ENCODE results near the gene STK32B. TPM values are rescaled to one million over a fixed set of nuclear protein-coding genes. Genes with fewer than 3 reads are reported as not detected.
"Not testable (repeated sequence)": the region's sequence is repeated elsewhere in the genome, so short reads cannot be mapped to it uniquely, and the experiment has no call there.

The STK32B gene
- total RNA-seq, 1 donor from 2014 or later: 3.5 TPM

DNA sequence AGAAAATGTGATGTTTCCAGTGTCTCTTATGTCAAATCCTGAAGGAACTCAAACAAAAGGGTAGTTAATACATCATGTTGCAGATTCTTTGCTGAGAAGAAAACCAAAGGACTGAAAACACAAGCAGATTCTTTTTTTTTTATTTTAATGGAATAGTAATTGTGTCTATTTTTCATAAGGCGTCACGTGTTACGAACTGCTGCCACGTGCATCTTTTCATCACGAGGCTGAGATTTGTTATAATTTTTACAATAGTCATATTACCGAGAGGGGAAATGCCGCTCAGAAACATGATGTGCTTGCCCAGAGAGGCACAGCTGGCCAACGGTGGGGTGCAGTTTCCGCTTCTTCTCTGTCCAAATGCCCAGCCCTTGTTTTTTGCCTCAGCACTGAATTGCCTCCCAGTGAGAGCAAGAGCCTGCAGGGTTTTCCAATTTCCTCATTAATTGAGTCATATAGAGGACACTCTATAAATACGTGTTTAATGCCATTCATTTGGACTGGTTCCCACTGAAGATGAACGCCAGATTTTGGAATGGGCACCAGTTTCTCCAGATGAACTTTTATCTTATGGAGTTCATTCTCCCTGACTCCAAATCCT, 225.3 kb downstream of the STK32B start:
- peaks cover 6% of the 10 kb centered on the region for H3K9me3 Mint-ChIP-seq

DNA sequence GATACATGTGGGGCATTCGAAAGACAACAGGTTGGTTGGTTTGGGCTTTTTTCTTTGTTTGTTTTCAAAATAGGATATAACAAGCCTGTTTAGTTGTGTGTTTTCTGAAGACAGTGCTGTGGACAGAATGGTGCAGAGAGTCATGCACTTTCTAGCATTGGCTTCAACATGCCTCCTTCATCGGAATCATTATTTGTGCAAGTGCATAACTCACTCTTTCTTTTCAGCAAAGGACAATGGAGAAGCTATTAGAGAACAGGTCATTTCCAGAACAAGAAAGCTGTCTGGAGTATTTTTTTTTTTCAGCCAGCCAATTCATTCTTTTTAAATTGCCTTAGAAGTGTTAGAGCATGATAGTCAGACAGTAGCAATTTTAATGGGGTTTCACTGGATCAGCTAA, 225.8 kb downstream of the STK32B start:
- Mint-ChIP-seq H3K27ac (ENCODE audit: unreplicated experiment) (no peak overlapping the region), H3K4me1 (peaks cover 21% of the 10 kb centered on the region), H3K27me3 (ENCODE audit: low read depth) (no peaks in the 10 kb centered on the region), H3K4me3 (no peak overlapping the region), H3K9me3 (peaks cover 6% of the 10 kb centered on the region), H3K36me3 (ENCODE audit: low read depth) (no peaks in the 10 kb centered on the region)
- no peak for DNase-seq (ENCODE audit: low read depth, low spot score)
- TF ChIP-seq, protein P1, sequence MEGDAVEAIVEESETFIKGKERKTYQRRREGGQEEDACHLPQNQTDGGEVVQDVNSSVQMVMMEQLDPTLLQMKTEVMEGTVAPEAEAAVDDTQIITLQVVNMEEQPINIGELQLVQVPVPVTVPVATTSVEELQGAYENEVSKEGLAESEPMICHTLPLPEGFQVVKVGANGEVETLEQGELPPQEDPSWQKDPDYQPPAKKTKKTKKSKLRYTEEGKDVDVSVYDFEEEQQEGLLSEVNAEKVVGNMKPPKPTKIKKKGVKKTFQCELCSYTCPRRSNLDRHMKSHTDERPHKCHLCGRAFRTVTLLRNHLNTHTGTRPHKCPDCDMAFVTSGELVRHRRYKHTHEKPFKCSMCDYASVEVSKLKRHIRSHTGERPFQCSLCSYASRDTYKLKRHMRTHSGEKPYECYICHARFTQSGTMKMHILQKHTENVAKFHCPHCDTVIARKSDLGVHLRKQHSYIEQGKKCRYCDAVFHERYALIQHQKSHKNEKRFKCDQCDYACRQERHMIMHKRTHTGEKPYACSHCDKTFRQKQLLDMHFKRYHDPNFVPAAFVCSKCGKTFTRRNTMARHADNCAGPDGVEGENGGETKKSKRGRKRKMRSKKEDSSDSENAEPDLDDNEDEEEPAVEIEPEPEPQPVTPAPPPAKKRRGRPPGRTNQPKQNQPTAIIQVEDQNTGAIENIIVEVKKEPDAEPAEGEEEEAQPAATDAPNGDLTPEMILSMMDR (conservative IDR thresholded peaks at IDR 0.05): no peak

More for the DNA sequence above, 225.3 kb downstream of the STK32B start:
- no peak overlapping the region for H3K27ac Mint-ChIP-seq (ENCODE audit: unreplicated experiment)
- no peaks in the 10 kb centered on the region for H3K27me3 Mint-ChIP-seq (ENCODE audit: low read depth)
- H3K36me3 Mint-ChIP-seq (ENCODE audit: low read depth): no peaks in the 10 kb centered on the region
- TF ChIP-seq, protein P1 (conservative IDR thresholded peaks at IDR 0.05): no peak
- no peak for DNase-seq (ENCODE audit: low read depth, low spot score)
- no peak overlapping the region for H3K4me3 Mint-ChIP-seq
- H3K4me1 Mint-ChIP-seq: peaks cover 21% of the 10 kb centered on the region

DNA sequence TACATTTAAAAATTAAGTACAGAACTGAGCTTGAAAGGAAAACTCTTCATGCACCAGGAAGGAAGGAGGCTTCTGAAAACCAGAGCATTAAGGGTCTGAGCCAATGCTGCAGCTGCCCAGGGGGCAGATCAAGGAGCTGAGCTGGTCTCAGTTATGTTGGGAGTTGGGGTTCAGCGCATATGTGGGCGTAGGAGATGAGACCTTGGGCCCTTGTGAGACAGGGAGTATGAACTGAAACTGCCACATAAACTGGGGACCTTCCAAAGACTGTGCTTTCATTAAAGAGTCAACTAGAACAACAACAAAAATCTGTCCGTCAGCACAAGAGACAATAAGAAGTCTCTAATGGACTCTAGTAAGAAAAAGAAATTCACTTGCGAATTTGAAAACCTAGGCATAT, 226.9 kb downstream of the STK32B start:
- no peaks in the 10 kb centered on the region for H3K36me3 Mint-ChIP-seq (ENCODE audit: low read depth)
- no peak for DNase-seq (ENCODE audit: low read depth, low spot score)
- TF ChIP-seq, protein P1 (conservative IDR thresholded peaks at IDR 0.05): no peak
- H3K4me1 Mint-ChIP-seq: peaks cover 21% of the 10 kb centered on the region
- peaks cover 6% of the 10 kb centered on the region for H3K9me3 Mint-ChIP-seq
- H3K27ac Mint-ChIP-seq (ENCODE audit: unreplicated experiment): peak overlapping the region; percentile 77
- no peak overlapping the region for H3K4me3 Mint-ChIP-seq
- no peaks in the 10 kb centered on the region for H3K27me3 Mint-ChIP-seq (ENCODE audit: low read depth)

DNA sequence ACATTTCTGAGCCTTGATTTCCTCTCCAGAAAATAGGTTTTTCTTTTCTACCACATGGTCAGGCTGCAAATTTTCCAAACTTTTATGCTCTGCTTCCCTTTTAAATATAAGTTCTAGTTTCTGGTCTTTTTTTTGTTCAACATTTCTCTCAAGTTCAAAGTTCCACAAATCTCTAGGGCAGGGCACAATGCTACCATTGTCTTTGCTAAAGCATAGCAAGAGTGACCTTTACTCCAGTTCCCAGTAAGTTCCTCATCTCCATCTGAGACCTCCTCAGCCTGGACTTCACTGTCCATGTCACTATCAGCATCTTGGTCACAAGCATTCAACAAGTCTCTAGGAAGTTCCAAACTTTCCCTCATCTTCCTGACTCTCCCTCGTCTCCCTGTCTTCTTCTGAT, 228.8 kb downstream of the STK32B start:
- H3K36me3 Mint-ChIP-seq (ENCODE audit: low read depth); DNase-seq (ENCODE audit: low read depth, low spot score); H3K4me3 Mint-ChIP-seq; H3K9me3 Mint-ChIP-seq; H3K27ac Mint-ChIP-seq (ENCODE audit: unreplicated experiment); H3K27me3 Mint-ChIP-seq (ENCODE audit: low read depth): not testable (repeated sequence)
- peaks cover 21% of the 10 kb centered on the region for H3K4me1 Mint-ChIP-seq

DNA sequence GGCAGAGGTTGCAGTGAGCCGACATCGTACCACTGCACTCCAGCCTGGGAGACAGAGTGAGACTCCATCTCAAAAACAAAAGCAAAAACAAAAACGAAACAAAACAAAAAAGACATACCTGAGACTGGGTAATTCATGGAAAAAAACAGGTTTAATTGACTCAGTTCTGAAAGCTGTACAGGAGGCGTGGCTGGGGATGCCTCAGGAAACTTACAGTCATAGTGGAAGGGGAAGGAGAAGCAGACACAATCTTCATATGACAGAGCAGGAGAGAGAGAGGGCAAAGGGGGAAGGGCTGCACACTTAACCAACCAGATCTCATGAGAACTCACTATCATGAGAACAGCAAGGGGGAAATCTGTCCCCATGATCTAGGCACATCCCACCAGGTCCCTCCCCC, 229.5 kb downstream of the STK32B start:
- H3K27me3 Mint-ChIP-seq (ENCODE audit: low read depth): no peaks in the 10 kb centered on the region
- TF ChIP-seq, protein P1 (conservative IDR thresholded peaks at IDR 0.05): no peak
- DNase-seq (ENCODE audit: low read depth, low spot score): no peak
- no peaks in the 10 kb centered on the region for H3K9me3 Mint-ChIP-seq
- no peak overlapping the region for H3K27ac Mint-ChIP-seq (ENCODE audit: unreplicated experiment)
- no peak overlapping the region for H3K4me3 Mint-ChIP-seq
- H3K36me3 Mint-ChIP-seq (ENCODE audit: low read depth): no peaks in the 10 kb centered on the region
- H3K4me1 Mint-ChIP-seq: peaks cover 21% of the 10 kb centered on the region

DNA sequence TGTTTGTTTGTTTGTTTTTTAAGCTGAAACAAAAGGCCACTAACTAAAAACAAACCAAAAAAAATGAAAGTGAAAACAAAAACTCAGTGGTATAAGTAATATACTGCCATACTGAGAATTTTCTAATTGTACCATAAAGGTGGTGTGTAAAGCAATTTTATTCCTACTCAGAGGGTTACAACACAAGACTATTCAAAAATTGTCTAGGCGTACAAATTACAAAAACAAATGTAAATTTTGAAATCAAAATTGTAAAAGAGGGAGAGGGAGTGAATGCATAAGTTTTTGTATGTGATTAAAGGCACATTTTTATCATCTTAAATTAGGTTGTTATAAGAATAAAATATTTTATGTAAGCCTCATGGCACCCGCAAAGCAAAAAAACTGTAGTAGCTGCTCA, 232.6 kb downstream of the STK32B start:
- no peak overlapping the region for H3K4me3 Mint-ChIP-seq
- H3K36me3 Mint-ChIP-seq (ENCODE audit: low read depth): no peaks in the 10 kb centered on the region
- H3K4me1 Mint-ChIP-seq: peaks cover 8% of the 10 kb centered on the region
- no peak overlapping the region for H3K27ac Mint-ChIP-seq (ENCODE audit: unreplicated experiment)
- H3K9me3 Mint-ChIP-seq: no peaks in the 10 kb centered on the region
- no peaks in the 10 kb centered on the region for H3K27me3 Mint-ChIP-seq (ENCODE audit: low read depth)
- DNase-seq (ENCODE audit: low read depth, low spot score): no peak
- TF ChIP-seq, protein P1 (conservative IDR thresholded peaks at IDR 0.05): no peak

Measured in neural crest cell (in vitro differentiated cells).